GM03348 (cell line): Measurements from ENCODE around the gene NR1I3.

ENCODE experiments used
- DNase-seq: peaks from one replicate; pipeline ENCODE4 v3.0.0; 2012; ENCODE audit warnings: low spot score

NR1I3 gene

GRCh38 chr1:161196111-161196510, 41.9 kb downstream of the NR1I3 start:
- no peak for DNase-seq

GRCh38 chr1:161195171-161195570, 42.8 kb downstream of the NR1I3 start:
- no peak for DNase-seq

GRCh38 chr1:161193561-161194235, 44.3 kb downstream of the NR1I3 start:
- DNase-seq, result no peak

- peak; percentile 84 for DNase-seq
Observed at GRCh38 chr1:161192476-161193465, 45.2 kb downstream of the NR1I3 start.

GRCh38 chr1:161191971-161192370, 46.0 kb downstream of the NR1I3 start:
- no peak for DNase-seq

GRCh38 chr1:161190962-161191521, 47.0 kb downstream of the NR1I3 start:
- no peak for DNase-seq

- DNase-seq, result no peak
Observed at GRCh38 chr1:161189036-161189435, 49.0 kb downstream of the NR1I3 start.

GRCh38 chr1:161188381-161188780, 49.6 kb downstream of the NR1I3 start:
- DNase-seq, result no peak

- no peak for DNase-seq
Observed at GRCh38 chr1:161187311-161187710, 50.7 kb downstream of the NR1I3 start.

GRCh38 chr1:161185732-161186311, 52.2 kb downstream of the NR1I3 start:
- no peak for DNase-seq

GRCh38 chr1:161185282-161185682, 52.7 kb downstream of the NR1I3 start:
- DNase-seq, result peak; percentile 83

- DNase-seq, result peak; percentile 44
Observed at GRCh38 chr1:161182214-161182613, 55.8 kb downstream of the NR1I3 start.

GRCh38 chr1:161180639-161181038, 57.4 kb downstream of the NR1I3 start:
- DNase-seq, result no peak

GRCh38 chr1:161179698-161180097, 58.3 kb downstream of the NR1I3 start:
- DNase-seq, result no peak
